GM23338 (cell line): ENCODE data around the gene CNOT8. TPM values are rescaled to one million over a fixed set of nuclear protein-coding genes. Genes with fewer than 3 reads are reported as not detected.

ENCODE experiments used
- ATAC-seq: fragments of 200-7000 bp; cut with Tn5 transposase; 3 replicates; pipeline ENCODE4 v1.9.1; 2020
- DNase-seq: peaks from one replicate; pipeline ENCODE4 v3.0.0-alpha.2; 2015; ENCODE audit warnings: low spot score
- H2AFZ ChIP-seq: fragments of 200-600 bp; sonication (generic); 2 replicates; pipeline ENCODE4 v1.8.0; 2016; ENCODE audit warnings: antibody characterized with exemption, mild to moderate bottlenecking, moderate library complexity
- H3F3A ChIP-seq: fragments of 200-600 bp; sonication (generic); replicated peaks from 2 replicates; pipeline ENCODE4 v1.8.0; 2017; ENCODE audit warnings: antibody characterized with exemption, mixed run types, low read depth
- H3K27ac ChIP-seq: fragments of 200-600 bp; sonication (generic); 2 replicates; pipeline ENCODE4 v1.6.1; 2016; ENCODE audit warnings: low read depth
- H3K27me3 ChIP-seq: fragments of 200-600 bp; sonication (generic); 2 replicates; pipeline ENCODE4 v1.8.0; 2016; ENCODE audit warnings: mild to moderate bottlenecking, mixed run types, moderate library complexity; ENCODE audit not compliant: insufficient read depth
- H3K36me3 ChIP-seq: fragments of 200-600 bp; sonication (generic); 2 replicates; pipeline ENCODE4 v1.8.0; 2016; ENCODE audit warnings: mild to moderate bottlenecking; ENCODE audit not compliant: insufficient read depth
- H3K4me1 ChIP-seq: fragments of 200-600 bp; sonication (generic); 2 replicates; pipeline ENCODE4 v1.8.0; 2016; ENCODE audit warnings: mild to moderate bottlenecking, moderate library complexity; ENCODE audit not compliant: insufficient read depth
- H3K4me2 ChIP-seq: fragments of 200-600 bp; sonication (generic); 2 replicates; pipeline ENCODE4 v1.7.1; 2017; ENCODE audit warnings: mixed run types
- H3K4me3 ChIP-seq: fragments of 200-600 bp; sonication (generic); 2 replicates; pipeline ENCODE4 v1.6.1; 2016; ENCODE audit warnings: mixed run types
- H3K79me2 ChIP-seq: fragments of 200-600 bp; sonication (generic); replicated peaks from 2 replicates; pipeline ENCODE4 v1.8.0; 2017; ENCODE audit warnings: mild to moderate bottlenecking; ENCODE audit not compliant: insufficient read depth
- H3K9me2 ChIP-seq: fragments of 200-600 bp; sonication (generic); 2 replicates; pipeline ENCODE4 v1.8.0; 2017; ENCODE audit not compliant: insufficient read depth
- H4K20me1 ChIP-seq: fragments of 200-600 bp; sonication (generic); replicated peaks from 2 replicates; pipeline ENCODE4 v1.8.0; 2017; ENCODE audit warnings: mild to moderate bottlenecking; ENCODE audit not compliant: insufficient read depth
- H3K27ac Mint-ChIP-seq: 2 replicates; pipeline ENCODE4 v1.8.0; 2020; ENCODE audit warnings: inconsistent platforms, mild to moderate bottlenecking, moderate library complexity, mixed read lengths
- H3K27me3 Mint-ChIP-seq: 3 replicates; pipeline ENCODE4 v1.8.0; 2022; ENCODE audit warnings: low read depth, mild to moderate bottlenecking, moderate library complexity, mixed read lengths, inconsistent platforms; ENCODE audit not compliant: insufficient read depth, poor library complexity
- H3K36me3 Mint-ChIP-seq: 3 replicates; pipeline ENCODE4 v1.8.0; 2021; ENCODE audit warnings: low read depth, mild to moderate bottlenecking, inconsistent platforms, moderate library complexity, mixed read lengths
- H3K4me1 Mint-ChIP-seq: 3 replicates; pipeline ENCODE4 v1.8.0; 2020; ENCODE audit warnings: mild to moderate bottlenecking, inconsistent platforms, mixed read lengths
- H3K4me3 Mint-ChIP-seq: 3 replicates; pipeline ENCODE4 v1.8.0; 2021; ENCODE audit warnings: moderate library complexity, mild to moderate bottlenecking, inconsistent platforms, mixed read lengths
- H3K9me3 Mint-ChIP-seq: 3 replicates; pipeline ENCODE4 v1.8.0; 2020; ENCODE audit warnings: moderate library complexity, mild to moderate bottlenecking, inconsistent platforms, mixed read lengths
- CREB1 ChIP-seq: fragments of 250-450 bp; sonication (Bioruptor Pico); IDR thresholded peaks from 2 replicates; pipeline ENCODE4 v1.5.0; 2020; ENCODE audit warnings: low read depth, mild to moderate bottlenecking, moderate library complexity
- EZH2 ChIP-seq: fragments of 200-600 bp; sonication (generic); IDR thresholded peaks from one replicate; pipeline ENCODE4 v1.8.0; 2017; ENCODE audit warnings: antibody characterized with exemption, mild to moderate bottlenecking, low read depth; ENCODE audit not compliant: unreplicated experiment
- EZH2phosphoT487 ChIP-seq: fragments of 200-600 bp; sonication (generic); IDR thresholded peaks from one replicate; pipeline ENCODE4 v1.8.1; 2018; ENCODE audit warnings: antibody characterized with exemption; ENCODE audit not compliant: unreplicated experiment
- JUNB ChIP-seq: IDR thresholded peaks from one replicate; pipeline ENCODE4 v1.6.1; 2016; ENCODE audit warnings: antibody characterized with exemption; ENCODE audit not compliant: unreplicated experiment
- NANOG ChIP-seq: IDR thresholded peaks from 2 replicates; pipeline ENCODE4 v1.6.1; 2016; ENCODE audit warnings: antibody characterized with exemption, borderline replicate concordance
- POLR2AphosphoS5 ChIP-seq: IDR thresholded peaks from 2 replicates; pipeline ENCODE4 v1.6.1; 2016; ENCODE audit warnings: antibody characterized with exemption, low read depth
- STAT1 ChIP-seq: IDR thresholded peaks from one replicate; pipeline ENCODE4 v1.6.1; 2016; ENCODE audit warnings: antibody characterized with exemption; ENCODE audit not compliant: unreplicated experiment
- ZNF114 ChIP-seq: fragments of 250-450 bp; sonication (Bioruptor Pico); IDR thresholded peaks from 2 replicates; pipeline ENCODE4 v1.5.0; 2020; ENCODE audit warnings: mild to moderate bottlenecking, moderate library complexity
- ZNF331 ChIP-seq: fragments of 250-450 bp; sonication (Bioruptor Pico); IDR thresholded peaks from 2 replicates; pipeline ENCODE4 v1.5.0; 2020; ENCODE audit warnings: low read depth, mild to moderate bottlenecking, moderate library complexity
- polyA plus RNA-seq: library from polyadenylated mRNA; unstranded; fragments of >200 nt; fragmentation: Nextera tagmentation; extraction: Ambion mirVana; gene quantifications from 2 replicates; pipeline ENCODE4 v1.2.1, GENCODE V29; 2016
- total RNA-seq: library from RNA; depleted of rRNA; stranded (reverse); fragments of >200 nt; shearing (Covaris generic); gene quantifications from 2 replicates; pipeline ENCODE4 v1.2.3, GENCODE V29; 2014
- TF ChIP-seq, protein P1 (sequence below): IDR thresholded peaks from 2 replicates; pipeline ENCODE4 v1.6.1; 2016; ENCODE audit warnings: antibody characterized with exemption
- TF ChIP-seq, protein P2 (sequence below): fragments of 250-450 bp; sonication (Bioruptor Pico); IDR thresholded peaks from 2 replicates; pipeline ENCODE4 v1.5.0; 2020; ENCODE audit warnings: mild to moderate bottlenecking, moderate library complexity
- TF ChIP-seq, protein P3 (sequence below): IDR thresholded peaks from one replicate; pipeline ENCODE4 v1.6.1; 2018; ENCODE audit warnings: antibody characterized with exemption; ENCODE audit not compliant: unreplicated experiment
- TF ChIP-seq, protein P4 (sequence below), 2 experiments: fragments of 200-600 bp in 1 of 2; sonication (generic) in 1 of 2; conservative IDR thresholded peaks; 2 replicates each; pipeline versions ENCODE4 v1.5.1 to v1.6.1; 2016 to 2017; ENCODE audit warnings: antibody characterized with exemption in 2 of 2, low read depth in 2 of 2, mild to moderate bottlenecking in 2 of 2, moderate library complexity in 1 of 2

The CNOT8 gene
- total and polyA plus RNA-seq, 2 experiments from 2014 or later: 31.2 to 77.7 TPM

DNA sequence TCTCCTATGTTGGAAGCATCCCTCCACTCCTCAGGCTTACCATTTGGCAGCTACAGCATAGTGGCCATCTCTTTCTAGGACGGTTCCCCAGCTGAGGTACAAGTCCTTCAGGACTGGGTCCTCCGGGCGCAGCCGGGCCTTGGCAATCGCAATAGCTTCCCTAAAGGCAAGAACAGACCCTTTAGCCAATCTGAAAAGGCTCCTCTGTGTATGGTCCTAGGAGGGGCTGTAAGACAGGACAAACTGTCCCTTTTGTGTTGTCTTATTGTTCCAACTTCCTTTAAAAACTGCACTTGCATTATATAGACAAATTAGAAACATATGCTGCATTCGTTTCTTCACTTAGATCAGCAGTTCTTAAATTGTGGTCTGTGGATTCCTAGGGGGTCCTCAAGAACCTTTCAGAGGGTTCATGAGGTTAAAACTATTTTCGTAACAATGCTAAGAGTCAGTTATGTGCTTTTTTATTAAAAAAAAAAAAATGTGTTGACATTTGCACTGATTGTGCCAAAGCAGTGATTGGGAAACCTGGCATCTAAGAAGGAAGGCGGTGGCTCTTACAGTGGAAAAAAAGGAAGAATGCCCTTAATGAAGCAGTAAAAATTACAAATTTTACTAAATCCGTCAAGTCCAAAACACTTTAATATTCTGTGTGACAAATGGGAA is 40.9 kb downstream of the CNOT8 start:
- H3K27ac ChIP-seq: no peak overlapping the region
- no peak for TF ChIP-seq ZNF114 (CRISPR knock-in tag)
- TF ChIP-seq, protein P1, sequence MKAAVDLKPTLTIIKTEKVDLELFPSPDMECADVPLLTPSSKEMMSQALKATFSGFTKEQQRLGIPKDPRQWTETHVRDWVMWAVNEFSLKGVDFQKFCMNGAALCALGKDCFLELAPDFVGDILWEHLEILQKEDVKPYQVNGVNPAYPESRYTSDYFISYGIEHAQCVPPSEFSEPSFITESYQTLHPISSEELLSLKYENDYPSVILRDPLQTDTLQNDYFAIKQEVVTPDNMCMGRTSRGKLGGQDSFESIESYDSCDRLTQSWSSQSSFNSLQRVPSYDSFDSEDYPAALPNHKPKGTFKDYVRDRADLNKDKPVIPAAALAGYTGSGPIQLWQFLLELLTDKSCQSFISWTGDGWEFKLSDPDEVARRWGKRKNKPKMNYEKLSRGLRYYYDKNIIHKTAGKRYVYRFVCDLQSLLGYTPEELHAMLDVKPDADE: no peak
- TF ChIP-seq JUNB: no peak
- TF ChIP-seq ZNF331 (CRISPR knock-in tag): no peak
- TF ChIP-seq CREB1 (CRISPR knock-in tag): no peak
- TF ChIP-seq EZH2: no peak
- TF ChIP-seq, protein P2, sequence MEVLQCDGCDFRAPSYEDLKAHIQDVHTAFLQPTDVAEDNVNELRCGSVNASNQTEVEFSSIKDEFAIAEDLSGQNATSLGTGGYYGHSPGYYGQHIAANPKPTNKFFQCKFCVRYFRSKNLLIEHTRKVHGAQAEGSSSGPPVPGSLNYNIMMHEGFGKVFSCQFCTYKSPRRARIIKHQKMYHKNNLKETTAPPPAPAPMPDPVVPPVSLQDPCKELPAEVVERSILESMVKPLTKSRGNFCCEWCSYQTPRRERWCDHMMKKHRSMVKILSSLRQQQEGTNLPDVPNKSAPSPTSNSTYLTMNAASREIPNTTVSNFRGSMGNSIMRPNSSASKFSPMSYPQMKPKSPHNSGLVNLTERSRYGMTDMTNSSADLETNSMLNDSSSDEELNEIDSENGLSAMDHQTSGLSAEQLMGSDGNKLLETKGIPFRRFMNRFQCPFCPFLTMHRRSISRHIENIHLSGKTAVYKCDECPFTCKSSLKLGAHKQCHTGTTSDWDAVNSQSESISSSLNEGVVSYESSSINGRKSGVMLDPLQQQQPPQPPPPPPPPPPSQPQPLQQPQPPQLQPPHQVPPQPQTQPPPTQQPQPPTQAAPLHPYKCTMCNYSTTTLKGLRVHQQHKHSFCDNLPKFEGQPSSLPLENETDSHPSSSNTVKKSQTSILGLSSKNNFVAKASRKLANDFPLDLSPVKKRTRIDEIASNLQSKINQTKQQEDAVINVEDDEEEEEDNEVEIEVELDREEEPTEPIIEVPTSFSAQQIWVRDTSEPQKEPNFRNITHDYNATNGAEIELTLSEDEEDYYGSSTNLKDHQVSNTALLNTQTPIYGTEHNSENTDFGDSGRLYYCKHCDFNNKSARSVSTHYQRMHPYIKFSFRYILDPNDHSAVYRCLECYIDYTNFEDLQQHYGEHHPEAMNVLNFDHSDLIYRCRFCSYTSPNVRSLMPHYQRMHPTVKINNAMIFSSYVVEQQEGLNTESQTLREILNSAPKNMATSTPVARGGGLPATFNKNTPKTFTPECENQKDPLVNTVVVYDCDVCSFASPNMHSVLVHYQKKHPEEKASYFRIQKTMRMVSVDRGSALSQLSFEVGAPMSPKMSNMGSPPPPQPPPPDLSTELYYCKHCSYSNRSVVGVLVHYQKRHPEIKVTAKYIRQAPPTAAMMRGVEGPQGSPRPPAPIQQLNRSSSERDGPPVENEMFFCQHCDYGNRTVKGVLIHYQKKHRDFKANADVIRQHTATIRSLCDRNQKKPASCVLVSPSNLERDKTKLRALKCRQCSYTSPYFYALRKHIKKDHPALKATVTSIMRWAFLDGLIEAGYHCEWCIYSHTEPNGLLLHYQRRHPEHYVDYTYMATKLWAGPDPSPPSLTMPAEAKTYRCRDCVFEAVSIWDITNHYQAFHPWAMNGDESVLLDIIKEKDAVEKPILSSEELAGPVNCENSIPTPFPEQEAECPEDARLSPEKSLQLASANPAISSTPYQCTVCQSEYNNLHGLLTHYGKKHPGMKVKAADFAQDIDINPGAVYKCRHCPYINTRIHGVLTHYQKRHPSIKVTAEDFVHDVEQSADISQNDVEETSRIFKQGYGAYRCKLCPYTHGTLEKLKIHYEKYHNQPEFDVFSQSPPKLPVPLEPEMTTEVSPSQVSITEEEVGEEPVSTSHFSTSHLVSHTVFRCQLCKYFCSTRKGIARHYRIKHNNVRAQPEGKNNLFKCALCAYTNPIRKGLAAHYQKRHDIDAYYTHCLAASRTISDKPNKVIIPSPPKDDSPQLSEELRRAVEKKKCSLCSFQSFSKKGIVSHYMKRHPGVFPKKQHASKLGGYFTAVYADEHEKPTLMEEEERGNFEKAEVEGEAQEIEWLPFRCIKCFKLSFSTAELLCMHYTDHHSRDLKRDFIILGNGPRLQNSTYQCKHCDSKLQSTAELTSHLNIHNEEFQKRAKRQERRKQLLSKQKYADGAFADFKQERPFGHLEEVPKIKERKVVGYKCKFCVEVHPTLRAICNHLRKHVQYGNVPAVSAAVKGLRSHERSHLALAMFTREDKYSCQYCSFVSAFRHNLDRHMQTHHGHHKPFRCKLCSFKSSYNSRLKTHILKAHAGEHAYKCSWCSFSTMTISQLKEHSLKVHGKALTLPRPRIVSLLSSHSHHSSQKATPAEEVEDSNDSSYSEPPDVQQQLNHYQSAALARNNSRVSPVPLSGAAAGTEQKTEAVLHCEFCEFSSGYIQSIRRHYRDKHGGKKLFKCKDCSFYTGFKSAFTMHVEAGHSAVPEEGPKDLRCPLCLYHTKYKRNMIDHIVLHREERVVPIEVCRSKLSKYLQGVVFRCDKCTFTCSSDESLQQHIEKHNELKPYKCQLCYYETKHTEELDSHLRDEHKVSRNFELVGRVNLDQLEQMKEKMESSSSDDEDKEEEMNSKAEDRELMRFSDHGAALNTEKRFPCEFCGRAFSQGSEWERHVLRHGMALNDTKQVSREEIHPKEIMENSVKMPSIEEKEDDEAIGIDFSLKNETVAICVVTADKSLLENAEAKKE: no peak
- no peak for TF ChIP-seq POLR2AphosphoS5
- TF ChIP-seq STAT1: no peak
- no peak for TF ChIP-seq EZH2phosphoT487
- TF ChIP-seq, protein P3, sequence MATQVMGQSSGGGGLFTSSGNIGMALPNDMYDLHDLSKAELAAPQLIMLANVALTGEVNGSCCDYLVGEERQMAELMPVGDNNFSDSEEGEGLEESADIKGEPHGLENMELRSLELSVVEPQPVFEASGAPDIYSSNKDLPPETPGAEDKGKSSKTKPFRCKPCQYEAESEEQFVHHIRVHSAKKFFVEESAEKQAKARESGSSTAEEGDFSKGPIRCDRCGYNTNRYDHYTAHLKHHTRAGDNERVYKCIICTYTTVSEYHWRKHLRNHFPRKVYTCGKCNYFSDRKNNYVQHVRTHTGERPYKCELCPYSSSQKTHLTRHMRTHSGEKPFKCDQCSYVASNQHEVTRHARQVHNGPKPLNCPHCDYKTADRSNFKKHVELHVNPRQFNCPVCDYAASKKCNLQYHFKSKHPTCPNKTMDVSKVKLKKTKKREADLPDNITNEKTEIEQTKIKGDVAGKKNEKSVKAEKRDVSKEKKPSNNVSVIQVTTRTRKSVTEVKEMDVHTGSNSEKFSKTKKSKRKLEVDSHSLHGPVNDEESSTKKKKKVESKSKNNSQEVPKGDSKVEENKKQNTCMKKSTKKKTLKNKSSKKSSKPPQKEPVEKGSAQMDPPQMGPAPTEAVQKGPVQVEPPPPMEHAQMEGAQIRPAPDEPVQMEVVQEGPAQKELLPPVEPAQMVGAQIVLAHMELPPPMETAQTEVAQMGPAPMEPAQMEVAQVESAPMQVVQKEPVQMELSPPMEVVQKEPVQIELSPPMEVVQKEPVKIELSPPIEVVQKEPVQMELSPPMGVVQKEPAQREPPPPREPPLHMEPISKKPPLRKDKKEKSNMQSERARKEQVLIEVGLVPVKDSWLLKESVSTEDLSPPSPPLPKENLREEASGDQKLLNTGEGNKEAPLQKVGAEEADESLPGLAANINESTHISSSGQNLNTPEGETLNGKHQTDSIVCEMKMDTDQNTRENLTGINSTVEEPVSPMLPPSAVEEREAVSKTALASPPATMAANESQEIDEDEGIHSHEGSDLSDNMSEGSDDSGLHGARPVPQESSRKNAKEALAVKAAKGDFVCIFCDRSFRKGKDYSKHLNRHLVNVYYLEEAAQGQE: no peak
- TF ChIP-seq, protein P4, sequence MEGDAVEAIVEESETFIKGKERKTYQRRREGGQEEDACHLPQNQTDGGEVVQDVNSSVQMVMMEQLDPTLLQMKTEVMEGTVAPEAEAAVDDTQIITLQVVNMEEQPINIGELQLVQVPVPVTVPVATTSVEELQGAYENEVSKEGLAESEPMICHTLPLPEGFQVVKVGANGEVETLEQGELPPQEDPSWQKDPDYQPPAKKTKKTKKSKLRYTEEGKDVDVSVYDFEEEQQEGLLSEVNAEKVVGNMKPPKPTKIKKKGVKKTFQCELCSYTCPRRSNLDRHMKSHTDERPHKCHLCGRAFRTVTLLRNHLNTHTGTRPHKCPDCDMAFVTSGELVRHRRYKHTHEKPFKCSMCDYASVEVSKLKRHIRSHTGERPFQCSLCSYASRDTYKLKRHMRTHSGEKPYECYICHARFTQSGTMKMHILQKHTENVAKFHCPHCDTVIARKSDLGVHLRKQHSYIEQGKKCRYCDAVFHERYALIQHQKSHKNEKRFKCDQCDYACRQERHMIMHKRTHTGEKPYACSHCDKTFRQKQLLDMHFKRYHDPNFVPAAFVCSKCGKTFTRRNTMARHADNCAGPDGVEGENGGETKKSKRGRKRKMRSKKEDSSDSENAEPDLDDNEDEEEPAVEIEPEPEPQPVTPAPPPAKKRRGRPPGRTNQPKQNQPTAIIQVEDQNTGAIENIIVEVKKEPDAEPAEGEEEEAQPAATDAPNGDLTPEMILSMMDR (conservative IDR thresholded peaks at IDR 0.05; ENCODE audit: low read depth in 2 of 2): no peak
- TF ChIP-seq NANOG: no peak
- H3F3A ChIP-seq: no peaks in the 10 kb centered on the region
- DNase-seq (no peak), ATAC-seq (no peak)
- no peaks in the 10 kb centered on the region for H3K79me2 ChIP-seq
- no peaks in the 10 kb centered on the region; the same call in 1 of the 2 replicates for H4K20me1 ChIP-seq
- H3K4me2 ChIP-seq: no peak overlapping the region
- H3K27me3 ChIP-seq: no peaks in the 10 kb centered on the region
- H3K4me1 ChIP-seq: no peaks in the 10 kb centered on the region
- H3K4me3 ChIP-seq: no peak overlapping the region
- no peaks in the 10 kb centered on the region for H3K27me3 Mint-ChIP-seq
- H3K4me3 Mint-ChIP-seq: no peak overlapping the region
- no peak overlapping the region for H2AFZ ChIP-seq
- no peaks in the 10 kb centered on the region for H3K9me3 Mint-ChIP-seq
- H3K27ac Mint-ChIP-seq: no peak overlapping the region
- H3K36me3 ChIP-seq: peaks cover 77% of the 10 kb centered on the region
- no peaks in the 10 kb centered on the region for H3K4me1 Mint-ChIP-seq
- no peaks in the 10 kb centered on the region for H3K9me2 ChIP-seq
- peaks cover 86% of the 10 kb centered on the region for H3K36me3 Mint-ChIP-seq
